Nephron progenitor cell (in vitro differentiated cells): ENCODE data around the gene CAV1.
"Not testable (repeated sequence)": the region's sequence is repeated elsewhere in the genome, so short reads cannot be mapped to it uniquely, and the experiment has no call there.

Source experiments
- DNase-seq: peaks from one replicate; pipeline ENCODE4 v3.0.0; 2021
- H3K27ac Mint-ChIP-seq: 2 replicates; pipeline ENCODE4 v1.8.0; 2021; ENCODE audit warnings: mild to moderate bottlenecking, moderate library complexity, mixed read lengths
- H3K27me3 Mint-ChIP-seq: 2 replicates; pipeline ENCODE4 v1.8.0; 2021; ENCODE audit warnings: mild to moderate bottlenecking, low read depth, mixed read lengths; ENCODE audit not compliant: poor library complexity
- H3K36me3 Mint-ChIP-seq: 2 replicates; pipeline ENCODE4 v1.8.0; 2021; ENCODE audit warnings: low read depth, mixed read lengths
- H3K4me1 Mint-ChIP-seq: 2 replicates; pipeline ENCODE4 v1.8.0; 2021; ENCODE audit warnings: mixed read lengths
- H3K4me3 Mint-ChIP-seq: 2 replicates; pipeline ENCODE4 v1.8.0; 2021; ENCODE audit warnings: mild to moderate bottlenecking, moderate library complexity, mixed read lengths
- H3K9me3 Mint-ChIP-seq: 2 replicates; pipeline ENCODE4 v1.8.0; 2021; ENCODE audit warnings: mild to moderate bottlenecking, moderate library complexity, mixed read lengths
- TF ChIP-seq, protein P1 (sequence below): fragments of 200-600 bp; sonication (generic); IDR thresholded peaks from 2 replicates; pipeline ENCODE4 v1.5.0; 2021; ENCODE audit warnings: antibody characterized with exemption

The CAV1 gene

DNA sequence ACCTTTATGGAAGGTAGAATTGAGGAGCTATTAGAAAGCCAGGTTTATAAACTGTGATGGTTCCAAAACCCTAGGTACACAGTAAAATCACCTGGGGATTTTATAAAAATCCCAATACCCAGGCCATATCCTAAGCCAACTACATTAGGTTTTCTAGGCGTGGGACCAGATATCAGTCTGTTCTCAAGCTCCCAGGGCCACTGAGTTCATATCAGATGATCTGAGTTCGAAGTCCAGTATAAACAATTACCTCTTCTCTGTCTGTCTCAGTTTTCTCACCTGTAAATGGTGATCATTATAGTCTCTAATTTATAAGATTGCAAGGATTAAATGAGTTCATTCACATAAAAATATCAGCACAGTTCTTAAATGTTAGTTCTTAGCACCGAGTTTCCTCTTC lies 60.6 kb downstream of the CAV1 start:
- no peak for DNase-seq
- TF ChIP-seq, protein P1, sequence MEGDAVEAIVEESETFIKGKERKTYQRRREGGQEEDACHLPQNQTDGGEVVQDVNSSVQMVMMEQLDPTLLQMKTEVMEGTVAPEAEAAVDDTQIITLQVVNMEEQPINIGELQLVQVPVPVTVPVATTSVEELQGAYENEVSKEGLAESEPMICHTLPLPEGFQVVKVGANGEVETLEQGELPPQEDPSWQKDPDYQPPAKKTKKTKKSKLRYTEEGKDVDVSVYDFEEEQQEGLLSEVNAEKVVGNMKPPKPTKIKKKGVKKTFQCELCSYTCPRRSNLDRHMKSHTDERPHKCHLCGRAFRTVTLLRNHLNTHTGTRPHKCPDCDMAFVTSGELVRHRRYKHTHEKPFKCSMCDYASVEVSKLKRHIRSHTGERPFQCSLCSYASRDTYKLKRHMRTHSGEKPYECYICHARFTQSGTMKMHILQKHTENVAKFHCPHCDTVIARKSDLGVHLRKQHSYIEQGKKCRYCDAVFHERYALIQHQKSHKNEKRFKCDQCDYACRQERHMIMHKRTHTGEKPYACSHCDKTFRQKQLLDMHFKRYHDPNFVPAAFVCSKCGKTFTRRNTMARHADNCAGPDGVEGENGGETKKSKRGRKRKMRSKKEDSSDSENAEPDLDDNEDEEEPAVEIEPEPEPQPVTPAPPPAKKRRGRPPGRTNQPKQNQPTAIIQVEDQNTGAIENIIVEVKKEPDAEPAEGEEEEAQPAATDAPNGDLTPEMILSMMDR, result no peak
- H3K36me3 Mint-ChIP-seq, result no peaks in the 10 kb centered on the region
- no peak overlapping the region for H3K4me3 Mint-ChIP-seq
- no peaks in the 10 kb centered on the region for H3K9me3 Mint-ChIP-seq
- H3K27ac Mint-ChIP-seq, result no peak overlapping the region
- peaks cover 11% of the 10 kb centered on the region for H3K4me1 Mint-ChIP-seq
- peaks cover 13% of the 10 kb centered on the region for H3K27me3 Mint-ChIP-seq

GRCh38 chr7:116585967-116586366 lies 61.1 kb downstream of the CAV1 start:
- H3K27ac Mint-ChIP-seq, result no peak overlapping the region
- H3K27me3 Mint-ChIP-seq, result peaks cover 13% of the 10 kb centered on the region
- no peaks in the 10 kb centered on the region for H3K36me3 Mint-ChIP-seq
- TF ChIP-seq, protein P1, result no peak
- H3K9me3 Mint-ChIP-seq, result no peaks in the 10 kb centered on the region
- no peak for DNase-seq
- H3K4me1 Mint-ChIP-seq, result peaks cover 11% of the 10 kb centered on the region
- H3K4me3 Mint-ChIP-seq, result no peak overlapping the region

GRCh38 chr7:116587200-116587599 lies 62.4 kb downstream of the CAV1 start:
- H3K9me3 Mint-ChIP-seq, H3K27ac Mint-ChIP-seq: not testable (repeated sequence)
- peaks cover 12% of the 10 kb centered on the region for H3K4me1 Mint-ChIP-seq

GRCh38 chr7:116588225-116588624 lies 63.4 kb downstream of the CAV1 start:
- H3K27ac Mint-ChIP-seq, result no peak overlapping the region
- peaks cover 10% of the 10 kb centered on the region for H3K27me3 Mint-ChIP-seq
- peaks cover 23% of the 10 kb centered on the region for H3K4me1 Mint-ChIP-seq
- DNase-seq, result no peak
- no peak overlapping the region for H3K4me3 Mint-ChIP-seq
- TF ChIP-seq, protein P1, result no peak
- no peaks in the 10 kb centered on the region for H3K36me3 Mint-ChIP-seq
- H3K9me3 Mint-ChIP-seq, result no peaks in the 10 kb centered on the region

More at GRCh38 chr7:116587200-116587599, 62.4 kb downstream of the CAV1 start:
- DNase-seq, H3K4me3 Mint-ChIP-seq, H3K36me3 Mint-ChIP-seq: not testable (repeated sequence)
- H3K27me3 Mint-ChIP-seq, result peaks cover 10% of the 10 kb centered on the region

DNA sequence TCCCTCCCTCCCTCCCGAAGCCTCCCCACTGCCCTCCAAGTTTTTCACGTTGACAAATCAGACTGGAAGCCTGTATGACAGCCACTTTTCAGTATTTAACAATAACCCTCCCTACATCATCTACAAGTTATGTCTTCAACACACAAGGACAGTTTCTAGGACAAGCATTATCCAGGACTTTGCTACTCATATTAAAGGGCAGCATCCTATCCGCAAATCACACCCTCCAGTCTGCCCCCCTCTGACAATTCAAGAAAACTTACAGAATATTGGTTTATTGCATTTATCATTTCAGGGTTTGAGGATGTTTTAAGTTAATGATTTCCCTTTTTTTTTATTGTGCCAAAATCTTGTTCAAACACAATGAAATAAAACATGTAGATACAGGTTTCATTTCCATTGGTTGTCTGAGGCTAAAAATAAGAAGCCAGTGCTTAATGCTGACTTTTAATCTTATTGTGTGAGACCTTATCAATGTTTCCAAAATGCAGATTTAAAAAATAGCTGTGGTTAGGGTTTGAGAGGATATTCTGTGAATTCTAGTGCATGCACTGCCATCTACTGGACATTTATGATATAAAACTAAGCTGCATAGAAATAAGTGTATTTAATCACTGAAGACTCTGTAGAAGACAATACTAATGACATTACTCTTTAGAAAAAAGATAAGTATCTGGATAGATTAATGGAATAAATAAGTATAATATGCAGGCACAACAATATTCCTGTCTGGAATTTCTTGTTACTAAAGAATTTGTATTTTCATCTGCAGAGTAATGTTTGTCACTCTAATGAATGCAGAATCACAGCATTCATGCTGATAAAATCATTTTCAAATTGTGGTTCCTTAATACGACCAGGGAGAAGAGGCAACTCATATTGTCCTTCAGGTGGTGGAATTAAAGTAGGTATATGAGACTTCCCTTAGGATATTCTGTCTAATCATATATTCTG lies 64.1 kb downstream of the CAV1 start:
- peaks cover 10% of the 10 kb centered on the region for H3K27me3 Mint-ChIP-seq
- H3K36me3 Mint-ChIP-seq, result no peaks in the 10 kb centered on the region
- H3K9me3 Mint-ChIP-seq, result no peaks in the 10 kb centered on the region
- peak; percentile 15 for DNase-seq
- no peak overlapping the region for H3K27ac Mint-ChIP-seq
- TF ChIP-seq, protein P1, result peak; percentile 71
- H3K4me1 Mint-ChIP-seq, result peaks cover 27% of the 10 kb centered on the region
- H3K4me3 Mint-ChIP-seq, result no peak overlapping the region

DNA sequence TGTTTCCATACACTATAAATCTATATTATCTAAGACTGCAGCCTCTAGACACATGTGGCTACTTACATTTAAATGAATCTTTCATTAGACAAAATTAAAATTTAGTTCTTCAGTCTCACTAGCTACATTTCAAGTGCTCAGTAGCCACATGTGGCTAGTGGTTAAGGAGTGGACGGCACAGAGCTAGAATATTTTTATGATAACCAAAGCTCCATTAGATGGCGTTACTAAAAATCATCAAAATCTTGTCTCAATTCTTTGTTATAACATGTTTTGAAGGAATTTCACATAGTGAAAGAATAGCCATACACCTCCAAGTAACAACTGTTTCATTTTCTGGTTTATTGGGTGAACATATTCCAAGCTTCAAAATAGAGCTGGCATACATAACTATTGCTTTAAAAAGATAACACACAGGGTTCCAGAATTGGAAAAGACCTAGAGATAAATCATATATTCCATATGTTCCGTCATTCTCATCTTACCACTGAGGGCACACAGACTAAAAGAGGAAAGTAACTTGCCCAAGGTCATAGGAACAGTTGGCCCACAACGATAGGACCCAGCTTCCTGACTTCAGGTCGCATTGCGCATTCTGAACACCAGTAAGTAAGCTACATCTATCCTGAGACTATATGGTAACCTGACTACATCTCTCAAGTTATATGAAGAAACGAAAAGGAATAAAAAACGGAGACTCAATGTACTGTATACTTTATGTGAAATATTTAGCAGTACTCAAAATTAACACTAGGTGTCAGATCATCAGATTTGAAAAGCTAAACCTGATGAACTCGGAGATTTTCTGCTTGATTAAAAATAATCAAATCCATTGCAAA lies 66.6 kb downstream of the CAV1 start:
- Mint-ChIP-seq H3K27ac (no peak overlapping the region), H3K27me3 (peaks cover 10% of the 10 kb centered on the region), H3K9me3 (no peaks in the 10 kb centered on the region), H3K36me3 (no peaks in the 10 kb centered on the region), H3K4me1 (peaks cover 33% of the 10 kb centered on the region), H3K4me3 (no peak overlapping the region)
- no peak for DNase-seq
- TF ChIP-seq, protein P1, result peak; percentile 64
